Measurements from ENCODE around the gene ITGA5. TPM values are rescaled to one million over a fixed set of nuclear protein-coding genes. Genes with fewer than 3 reads are reported as not detected.
"Not testable (repeated sequence)": the region's sequence is repeated elsewhere in the genome, so short reads cannot be mapped to it uniquely, and the experiment has no call there.

ITGA5 gene
- total RNA-seq, 1 experiment from 2014 or later, result 8.0 TPM

DNA sequence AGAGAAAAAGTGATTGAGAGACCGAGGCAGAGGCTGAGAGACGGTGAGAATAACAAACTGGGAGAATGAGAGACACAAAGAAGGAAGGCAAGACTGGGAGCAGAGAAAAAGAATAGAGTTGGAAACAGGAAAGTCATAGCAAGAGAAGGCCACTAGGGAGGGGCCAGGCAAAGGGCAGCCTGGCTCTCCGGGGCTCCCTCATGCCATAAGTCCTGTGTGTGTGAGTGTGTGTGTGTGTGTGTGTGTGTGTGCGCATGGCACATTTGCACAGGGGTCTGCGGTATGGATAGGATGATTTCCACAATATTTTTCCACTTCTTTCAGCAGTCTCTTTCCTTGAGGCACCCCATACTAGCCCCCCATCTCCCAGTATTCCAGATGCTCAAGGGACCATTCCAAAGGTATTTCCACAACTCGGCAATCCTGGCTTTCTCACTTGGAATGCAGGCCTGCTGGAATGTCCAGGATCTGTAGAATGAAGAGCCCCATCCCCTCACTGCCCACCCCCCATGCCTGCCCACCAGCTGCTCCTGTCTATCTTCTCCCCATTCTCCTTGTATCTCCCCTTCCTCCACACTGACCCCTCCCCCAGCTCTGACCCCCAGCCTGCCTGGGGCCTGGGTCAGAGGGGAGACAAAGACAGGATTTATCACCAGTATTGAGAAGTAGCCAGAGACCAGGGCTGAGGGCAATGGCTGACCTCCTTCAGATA lies 63.8 kb downstream of the ITGA5 start:
- H3K36me3 Mint-ChIP-seq (ENCODE audit: insufficient read depth, unreplicated experiment), result peaks cover 15% of the 10 kb centered on the region
- H3K27me3 Mint-ChIP-seq (ENCODE audit: unreplicated experiment), result no peaks in the 10 kb centered on the region
- BruUV-seq (replicated peaks), result no TSS peak
- TF ChIP-seq, protein P1, sequence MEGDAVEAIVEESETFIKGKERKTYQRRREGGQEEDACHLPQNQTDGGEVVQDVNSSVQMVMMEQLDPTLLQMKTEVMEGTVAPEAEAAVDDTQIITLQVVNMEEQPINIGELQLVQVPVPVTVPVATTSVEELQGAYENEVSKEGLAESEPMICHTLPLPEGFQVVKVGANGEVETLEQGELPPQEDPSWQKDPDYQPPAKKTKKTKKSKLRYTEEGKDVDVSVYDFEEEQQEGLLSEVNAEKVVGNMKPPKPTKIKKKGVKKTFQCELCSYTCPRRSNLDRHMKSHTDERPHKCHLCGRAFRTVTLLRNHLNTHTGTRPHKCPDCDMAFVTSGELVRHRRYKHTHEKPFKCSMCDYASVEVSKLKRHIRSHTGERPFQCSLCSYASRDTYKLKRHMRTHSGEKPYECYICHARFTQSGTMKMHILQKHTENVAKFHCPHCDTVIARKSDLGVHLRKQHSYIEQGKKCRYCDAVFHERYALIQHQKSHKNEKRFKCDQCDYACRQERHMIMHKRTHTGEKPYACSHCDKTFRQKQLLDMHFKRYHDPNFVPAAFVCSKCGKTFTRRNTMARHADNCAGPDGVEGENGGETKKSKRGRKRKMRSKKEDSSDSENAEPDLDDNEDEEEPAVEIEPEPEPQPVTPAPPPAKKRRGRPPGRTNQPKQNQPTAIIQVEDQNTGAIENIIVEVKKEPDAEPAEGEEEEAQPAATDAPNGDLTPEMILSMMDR (IDR thresholded peaks at IDR 0.05; ENCODE audit: unreplicated experiment), result no peak
- H3K4me1 Mint-ChIP-seq (ENCODE audit: low read depth, unreplicated experiment), result peaks cover under 1% of the 10 kb centered on the region
- CTCF ChIA-PET, result no interaction called here
- H3K9me3 Mint-ChIP-seq (ENCODE audit: low read depth, unreplicated experiment), result no peaks in the 10 kb centered on the region
- H3K4me3 Mint-ChIP-seq (ENCODE audit: low read depth, unreplicated experiment), result no peak overlapping the region
- intact Hi-C loops (cut with micrococcal nuclease; ENCODE audit: unreplicated experiment), result no loop called here
- no peak for DNase-seq
- H3K27ac Mint-ChIP-seq (ENCODE audit: unreplicated experiment), result no peak overlapping the region

DNA sequence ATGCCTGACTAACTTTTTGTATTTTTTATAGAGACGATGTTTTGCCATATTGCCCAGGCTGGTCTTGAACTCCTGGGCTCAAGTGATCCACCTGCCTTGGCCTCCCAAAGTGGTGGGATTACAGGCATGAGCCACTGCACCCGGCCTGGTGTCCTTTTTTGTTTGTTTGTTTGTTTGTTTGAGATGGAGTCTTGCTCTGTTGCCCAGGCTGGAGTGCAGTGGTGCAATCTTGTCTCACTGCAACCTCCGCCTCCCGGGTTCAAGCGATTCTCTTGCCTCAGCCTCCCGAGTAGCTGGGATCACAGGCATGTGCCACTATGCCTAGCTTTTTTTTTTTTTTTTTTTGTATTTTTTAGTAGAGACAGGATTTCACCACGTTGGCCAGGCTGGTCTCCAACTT lies 64.8 kb downstream of the ITGA5 start:
- H3K9me3 Mint-ChIP-seq (ENCODE audit: low read depth, unreplicated experiment); intact Hi-C loops (cut with micrococcal nuclease; ENCODE audit: unreplicated experiment); BruUV-seq (replicated peaks); DNase-seq; H3K4me1 Mint-ChIP-seq (ENCODE audit: low read depth, unreplicated experiment); H3K27ac Mint-ChIP-seq (ENCODE audit: unreplicated experiment); H3K27me3 Mint-ChIP-seq (ENCODE audit: unreplicated experiment); H3K4me3 Mint-ChIP-seq (ENCODE audit: low read depth, unreplicated experiment): not testable (repeated sequence)
- CTCF ChIA-PET, result interaction anchor here (0.7 kb wide), 1 partner anchor 54 kb away, joined by 4 read pairs; no protein-coding TSS in a partner anchor
- peaks cover 24% of the 10 kb centered on the region for H3K36me3 Mint-ChIP-seq (ENCODE audit: insufficient read depth, unreplicated experiment)

DNA sequence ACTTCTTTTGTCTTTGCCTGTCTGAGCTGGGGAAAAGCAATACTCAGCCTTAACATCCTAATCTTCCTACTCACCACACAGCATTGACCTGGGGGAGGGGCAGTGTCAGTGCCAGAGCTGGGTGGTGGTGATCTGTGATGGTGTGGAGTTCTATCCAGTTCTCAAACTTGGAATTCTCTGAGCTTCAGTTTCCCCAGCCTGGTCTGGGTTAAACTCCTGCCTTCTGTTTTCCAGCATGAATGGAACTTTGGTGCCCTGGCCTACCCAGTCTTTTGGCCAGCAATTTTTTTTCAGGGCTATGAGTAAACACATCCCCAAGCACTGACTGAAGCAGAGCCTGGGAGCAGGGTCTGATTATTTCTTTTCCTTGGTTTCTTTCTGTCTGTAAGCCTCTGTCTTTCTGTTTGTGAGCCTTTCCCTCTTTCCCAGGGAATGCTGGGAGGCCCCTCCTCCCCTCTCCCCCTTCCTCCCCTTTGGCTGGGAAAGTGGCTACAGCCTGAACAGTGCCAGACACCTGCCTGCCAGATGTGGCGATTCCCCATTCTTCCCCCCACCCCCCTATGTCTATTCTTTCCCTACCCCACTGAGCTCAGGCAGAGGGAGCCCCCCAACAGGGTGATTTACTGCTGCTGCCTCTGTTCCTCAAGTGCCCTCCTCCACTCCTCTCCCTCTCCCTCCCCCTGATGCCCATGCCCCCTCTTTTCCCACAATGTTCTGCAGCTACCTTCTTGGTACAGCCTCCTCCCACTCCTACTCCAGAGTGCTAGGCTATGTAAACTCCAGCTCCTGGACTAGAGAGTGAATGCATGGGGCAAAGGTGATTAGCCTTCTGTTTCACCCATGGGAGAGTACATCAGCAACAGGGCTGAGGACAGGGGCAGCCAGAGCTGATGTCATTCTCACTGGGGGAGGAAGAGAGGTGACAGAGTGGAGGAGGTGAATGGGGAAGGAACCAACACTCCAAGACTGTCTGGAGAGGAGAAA lies 65.9 kb downstream of the ITGA5 start:
- intact Hi-C loops (cut with micrococcal nuclease; ENCODE audit: unreplicated experiment), result no loop called here
- Mint-ChIP-seq H3K36me3 (ENCODE audit: insufficient read depth, unreplicated experiment) (peaks cover 24% of the 10 kb centered on the region), H3K9me3 (ENCODE audit: low read depth, unreplicated experiment) (no peaks in the 10 kb centered on the region), H3K27me3 (ENCODE audit: unreplicated experiment) (no peaks in the 10 kb centered on the region), H3K4me1 (ENCODE audit: low read depth, unreplicated experiment) (no peaks in the 10 kb centered on the region), H3K27ac (ENCODE audit: unreplicated experiment) (no peak overlapping the region), H3K4me3 (ENCODE audit: low read depth, unreplicated experiment) (no peak overlapping the region)
- TF ChIP-seq, protein P1 (IDR thresholded peaks at IDR 0.05; ENCODE audit: unreplicated experiment), result no peak
- BruUV-seq (replicated peaks), result no TSS peak
- no peak for DNase-seq
- CTCF ChIA-PET, result interaction anchor here (0.7 to 1.1 kb wide), 3 partner anchors 17 to 54 kb away, joined by 3 to 5 read pairs (median 3); partner anchors contain the start of gene COPZ1

DNA sequence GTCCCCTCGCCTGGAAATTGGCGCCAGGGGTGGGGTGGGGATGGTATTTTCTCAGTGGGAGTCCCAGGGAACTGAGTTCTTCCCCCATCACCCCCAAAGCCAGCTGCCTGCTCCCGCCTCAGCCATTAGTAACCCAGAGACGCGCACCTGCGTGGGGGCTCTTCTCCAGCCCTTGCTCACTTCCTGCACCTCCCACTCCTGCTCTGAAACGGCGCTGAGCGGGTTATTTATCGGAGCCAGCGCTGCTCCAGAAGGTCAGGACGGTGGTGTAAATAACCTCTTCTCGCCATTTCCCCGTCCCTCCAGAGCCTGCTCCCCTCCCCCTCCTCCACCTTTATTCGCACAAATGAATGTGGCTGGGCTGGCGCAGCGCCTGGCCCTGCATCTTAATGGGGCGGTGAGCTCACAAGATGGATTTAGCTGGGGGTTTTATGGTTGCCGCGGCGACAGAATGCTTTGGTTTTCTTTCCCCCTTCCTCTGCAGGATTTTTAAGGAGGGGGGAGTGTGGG lies 67.0 kb downstream of the ITGA5 start:
- BruUV-seq (replicated peaks), result no TSS peak
- Mint-ChIP-seq H3K27ac (ENCODE audit: unreplicated experiment) (no peak overlapping the region), H3K36me3 (ENCODE audit: insufficient read depth, unreplicated experiment) (peaks cover 32% of the 10 kb centered on the region), H3K9me3 (ENCODE audit: low read depth, unreplicated experiment) (no peaks in the 10 kb centered on the region), H3K4me1 (ENCODE audit: low read depth, unreplicated experiment) (no peaks in the 10 kb centered on the region), H3K4me3 (ENCODE audit: low read depth, unreplicated experiment) (no peak overlapping the region), H3K27me3 (ENCODE audit: unreplicated experiment) (no peaks in the 10 kb centered on the region)
- no peak for DNase-seq
- CTCF ChIA-PET, result interaction anchor here (1.1 kb wide), 1 partner anchor 27 kb away, joined by 3 read pairs; the partner anchor contains the start of gene COPZ1
- TF ChIP-seq, protein P1 (IDR thresholded peaks at IDR 0.05; ENCODE audit: unreplicated experiment), result no peak
- intact Hi-C loops (cut with micrococcal nuclease; ENCODE audit: unreplicated experiment), result no loop called here
